Superior temporal gyrus (tissue), 1 donor: ENCODE results near the gene STX7.

Experiments used
- DNase-seq: peaks from one replicate; pipeline ENCODE4 v3.0.0-alpha.2; 2016; ENCODE audit errors: extremely low spot score

Gene STX7

GRCh38 chr6:132506869-132507808, 5.8 kb downstream of the STX7 start:
- DNase-seq: no peak

GRCh38 chr6:132506461-132506860, 6.5 kb downstream of the STX7 start:
- DNase-seq: no peak

- no peak for DNase-seq
These were observed 7.8 kb downstream of the STX7 start for GRCh38 chr6:132505158-132505557.

GRCh38 chr6:132504757-132505156, 8.2 kb downstream of the STX7 start:
- DNase-seq: no peak

- no peak for DNase-seq
These were observed 13.2 kb downstream of the STX7 start for GRCh38 chr6:132499757-132500156.

- no peak for DNase-seq
These were observed 14.3 kb downstream of the STX7 start for GRCh38 chr6:132498638-132499037.

- DNase-seq: no peak
These were observed 16.3 kb downstream of the STX7 start for GRCh38 chr6:132496519-132497180.

GRCh38 chr6:132495604-132496079, 17.3 kb downstream of the STX7 start:
- no peak for DNase-seq

- DNase-seq: no peak
These were observed 18.0 kb downstream of the STX7 start for GRCh38 chr6:132494954-132495353.

GRCh38 chr6:132491881-132492280, 21.0 kb downstream of the STX7 start:
- no peak for DNase-seq

- no peak for DNase-seq
These were observed 21.6 kb downstream of the STX7 start for GRCh38 chr6:132491303-132491702.

GRCh38 chr6:132490478-132491204, 22.3 kb downstream of the STX7 start:
- no peak for DNase-seq

- peak; percentile 47 for DNase-seq
These were observed 22.9 kb downstream of the STX7 start for GRCh38 chr6:132490024-132490423.

- no peak for DNase-seq
These were observed 23.5 kb downstream of the STX7 start for GRCh38 chr6:132489376-132489775.

GRCh38 chr6:132487762-132488161, 25.2 kb downstream of the STX7 start:
- no peak for DNase-seq

- no peak for DNase-seq
These were observed 28.3 kb downstream of the STX7 start for GRCh38 chr6:132484680-132485018.

- DNase-seq: peak; percentile 93
These were observed 28.9 kb downstream of the STX7 start for GRCh38 chr6:132483779-132484679.

- DNase-seq: no peak
These were observed 30.3 kb downstream of the STX7 start for GRCh38 chr6:132482581-132482980.

GRCh38 chr6:132481189-132481588, 31.7 kb downstream of the STX7 start:
- no peak for DNase-seq

- DNase-seq: no peak
These were observed 33.8 kb downstream of the STX7 start for GRCh38 chr6:132479131-132479530.

GRCh38 chr6:132478674-132479073, 34.2 kb downstream of the STX7 start:
- DNase-seq: no peak
